K562 (cell line): Measurements from ENCODE around the gene SMAGP. TPM values are rescaled to one million over a fixed set of nuclear protein-coding genes. Genes with fewer than 3 reads are reported as not detected.

Source experiments
- E2F6 ChIP-seq, 2 experiments: IDR thresholded peaks; 2 replicates each; pipeline ENCODE4 v1.6.1; 2011; ENCODE audit warnings: borderline replicate concordance in 1 of 2, control low read depth in 1 of 2, low read depth in 1 of 2, low read length in 1 of 2, mild to moderate bottlenecking in 1 of 2, mixed read lengths in 1 of 2, moderate library complexity in 1 of 2; ENCODE audit not compliant: insufficient read depth in 1 of 2, insufficient read length in 1 of 2, poor library complexity in 1 of 2, severe bottlenecking in 1 of 2; ENCODE audit errors: extremely low read depth in 1 of 2
- E2F8 ChIP-seq: fragments of 450-650 bp; IDR thresholded peaks from 2 replicates; pipeline ENCODE4 v1.7.1; 2018; ENCODE audit warnings: mild to moderate bottlenecking, low read depth; ENCODE audit not compliant: partially characterized antibody
- HOXB6 ChIP-seq: fragments of 250-450 bp; sonication (Bioruptor Pico); IDR thresholded peaks from 2 replicates; pipeline ENCODE4 v1.5.1; 2022; ENCODE audit warnings: mild to moderate bottlenecking, borderline replicate concordance
- NKRF ChIP-seq: fragments of 450-650 bp; IDR thresholded peaks from 2 replicates; pipeline ENCODE4 v1.6.1; 2016; ENCODE audit warnings: borderline replicate concordance
- NR2C2 ChIP-seq, 2 experiments: fragments of 200-800 bp in 1 of 2; sonication (Bioruptor generic) in 1 of 2; sonication (generic) in 1 of 2; formaldehyde crosslinking in 1 of 2; IDR thresholded peaks; 2 replicates each; pipeline versions ENCODE4 v1.6.1 to v1.8.0; 2016 to 2022; ENCODE audit warnings: mild to moderate bottlenecking in 1 of 2, missing compliant biosample characterization in 1 of 2, missing genetic modification characterization in 1 of 2, missing genetic modification reagents in 1 of 2
- PTRF ChIP-seq: fragments of 450-650 bp; IDR thresholded peaks from 2 replicates; pipeline ENCODE4 v1.6.1; 2016; ENCODE audit warnings: mild to moderate bottlenecking, missing genetic modification characterization, missing compliant biosample characterization
- PURB ChIP-seq: sonication (generic); formaldehyde crosslinking; IDR thresholded peaks from 2 replicates; pipeline ENCODE4 v1.9.0; 2021; ENCODE audit warnings: low read depth, mild to moderate bottlenecking, missing genetic modification reagents
- RFX7 ChIP-seq: fragments of 250-450 bp; sonication (Bioruptor Pico); IDR thresholded peaks from 2 replicates; pipeline ENCODE4 v1.5.1; 2021; ENCODE audit warnings: mild to moderate bottlenecking
- SAP30 ChIP-seq: fragments of 200-600 bp; sonication (generic); IDR thresholded peaks from 2 replicates; pipeline ENCODE4 v1.6.1; 2012; ENCODE audit warnings: borderline replicate concordance, low read depth, mild to moderate bottlenecking, moderate library complexity, low read length, control low read depth, inconsistent platforms; ENCODE audit not compliant: insufficient read depth, poor library complexity, severe bottlenecking
- SETDB1 ChIP-seq: IDR thresholded peaks from one replicate; pipeline ENCODE4 v1.6.1; 2012; ENCODE audit warnings: low read length, control low read depth, inconsistent platforms
- TCF15 ChIP-seq: fragments of 250-450 bp; sonication (Bioruptor Pico); IDR thresholded peaks from 2 replicates; pipeline ENCODE4 v1.8.0; 2022; ENCODE audit warnings: moderate library complexity, mild to moderate bottlenecking, inconsistent platforms
- TFE3 ChIP-seq: fragments of 450-650 bp; formaldehyde crosslinking; IDR thresholded peaks from 2 replicates; pipeline ENCODE4 v1.4.0; 2020; ENCODE audit warnings: mild to moderate bottlenecking, mixed read lengths
- TSC22D4 ChIP-seq: fragments of 450-650 bp; IDR thresholded peaks from 2 replicates; pipeline ENCODE4 v1.6.1; 2016; ENCODE audit warnings: missing genetic modification characterization, missing biosample characterization, control low read depth
- ZBED1 ChIP-seq: IDR thresholded peaks from 2 replicates; pipeline ENCODE4 v1.6.1; 2014
- ZNF253 ChIP-seq: fragments of 250-450 bp; sonication (Bioruptor Pico); conservative IDR thresholded peaks from 2 replicates; pipeline ENCODE4 v1.6.1; 2021; ENCODE audit warnings: mild to moderate bottlenecking
- ZNF436 ChIP-seq: fragments of 250-450, 450-650 bp; sonication (Bioruptor Pico); formaldehyde crosslinking; IDR thresholded peaks from 2 replicates; pipeline ENCODE4 v1.7.0; 2020; ENCODE audit warnings: mild to moderate bottlenecking
- ZNF551 ChIP-seq: fragments of 250-450 bp; sonication (Bioruptor Pico); IDR thresholded peaks from 2 replicates; pipeline ENCODE4 v1.5.0; 2021; ENCODE audit warnings: mild to moderate bottlenecking, moderate library complexity
- ZNF77 ChIP-seq: fragments of 250-450 bp; sonication (Bioruptor Pico); IDR thresholded peaks from 2 replicates; pipeline ENCODE4 v1.5.0; 2020
- ZNF778 ChIP-seq: fragments of 450-650 bp; formaldehyde crosslinking; IDR thresholded peaks from 2 replicates; pipeline ENCODE4 v1.4.0; 2020; ENCODE audit warnings: mild to moderate bottlenecking, moderate library complexity
- polyA plus RNA-seq, 8 experiments: library from polyadenylated mRNA; depleted of rRNA in 4 of 8; stranded (reverse) in 5 of 8; unstranded in 3 of 8; fragments of >200 nt; fragmentation: Nextera tagmentation in 2 of 8; fragmentation: Illumina TruSeq in 1 of 8; extraction: Ambion mirVana in 2 of 8; extraction: Trizol in 1 of 8; gene quantifications; 2 replicates each; pipeline versions ENCODE4 v1.2.1 to v1.2.3, GENCODE V29; 2011 to 2014; ENCODE audit warnings: inconsistent platforms in 1 of 8, missing spikeins in 1 of 8
- total RNA-seq, 7 experiments: library from RNA; depleted of rRNA in 6 of 7; stranded (reverse); fragments of >200 nt in 6 of 7; fragmentation: Illumina TruSeq in 2 of 7; extraction: Trizol in 2 of 7; gene quantifications; 2 replicates each; pipeline versions ENCODE4 v1.2.1 to v1.2.3, GENCODE V29; 2011 to 2021; ENCODE audit warnings: low replicate concordance in 1 of 7

The SMAGP gene
- total and polyA plus RNA-seq, 9 of the 15 experiments (the other 6 are each of a cell fraction or from before 2014, with no cell fraction given) = 23.1 to 62.3 (median 29.9) TPM

- TF ChIP-seq HOXB6 (CRISPR knock-in tag) (no peak), E2F6 (IDR thresholded peaks at IDR 0.05; ENCODE audit: borderline replicate concordance in 1 of 2, extremely low read depth in 1 of 2, insufficient read depth in 1 of 2, insufficient read length in 1 of 2, low read depth in 1 of 2, low read length in 1 of 2, poor library complexity in 1 of 2, severe bottlenecking in 1 of 2) (peak; percentile 15 to 44), ZNF551 (no peak), TCF15 (CRISPR knock-in tag) (no peak), TSC22D4 (tag) (no peak), SETDB1 (no peak), NR2C2 (CRISPR knock-in tag; IDR thresholded peaks at IDR 0.05) (no peak; the same call in 1 of the 2 replicates), NR2C2 (tag; IDR thresholded peaks at IDR 0.05) (peak; percentile 80), ZNF436 (CRISPR knock-in tag) (no peak), PURB (CRISPR knock-in tag) (no peak), NKRF (peak; percentile 95), ZBED1 (no peak), RFX7 (no peak), ZNF778 (CRISPR knock-in tag) (no peak), PTRF (tag) (no peak), TFE3 (CRISPR knock-in tag) (peak; percentile 96), SAP30 (peak; percentile 97), ZNF77 (CRISPR knock-in tag) (no peak), ZNF253 (CRISPR knock-in tag) (no peak), E2F8 (peak; percentile 98)
Observed at GRCh38 chr12:51238510-51239334, 31.5 kb downstream of the SMAGP start, which contains the start of gene DAZAP2 (continued).
